ENCODE results near the gene PLCB2.

PLCB2 gene

GRCh38 chr15:40271685-40272484, 35.9 kb downstream of the PLCB2 start:
- DNase-seq (ENCODE audit: low read depth) = no peak
- no peak for TF ChIP-seq CTCF (IDR thresholded peaks at IDR 0.05; ENCODE audit: insufficient read depth, low read depth, low read length, missing control alignments)
- H3K4me3 ChIP-seq (ENCODE audit: low read length) = no peak overlapping the region

GRCh38 chr15:40270246-40270995, 37.3 kb downstream of the PLCB2 start:
- H3K4me3 ChIP-seq (ENCODE audit: low read length) = no peak overlapping the region
- no peak for TF ChIP-seq CTCF (IDR thresholded peaks at IDR 0.05; ENCODE audit: insufficient read depth, low read depth, low read length, missing control alignments)
- DNase-seq (ENCODE audit: low read depth) = no peak

GRCh38 chr15:40269604-40270003, 38.1 kb downstream of the PLCB2 start:
- no peak for TF ChIP-seq CTCF (IDR thresholded peaks at IDR 0.05; ENCODE audit: insufficient read depth, low read depth, low read length, missing control alignments)
- DNase-seq (ENCODE audit: low read depth) = no peak
- no peak overlapping the region for H3K4me3 ChIP-seq (ENCODE audit: low read length)

- no peak for TF ChIP-seq CTCF (IDR thresholded peaks at IDR 0.05; ENCODE audit: insufficient read depth, low read depth, low read length, missing control alignments)
- H3K4me3 ChIP-seq (ENCODE audit: low read length) = no peak overlapping the region
- DNase-seq (ENCODE audit: low read depth) = no peak
These were observed 40.1 kb downstream of the PLCB2 start for GRCh38 chr15:40267670-40268069.

- DNase-seq (ENCODE audit: low read depth) = peak; percentile 82
- TF ChIP-seq CTCF (IDR thresholded peaks at IDR 0.05; ENCODE audit: insufficient read depth, low read depth, low read length, missing control alignments) = no peak
- H3K4me3 ChIP-seq (ENCODE audit: low read length) = no peak overlapping the region
These were observed 40.9 kb downstream of the PLCB2 start for GRCh38 chr15:40266828-40267304.

GRCh38 chr15:40265875-40266274, 41.9 kb downstream of the PLCB2 start:
- TF ChIP-seq CTCF (IDR thresholded peaks at IDR 0.05; ENCODE audit: insufficient read depth, low read depth, low read length, missing control alignments) = no peak
- DNase-seq (ENCODE audit: low read depth) = no peak
- no peak overlapping the region for H3K4me3 ChIP-seq (ENCODE audit: low read length)
